ENCODE results near the gene CASK. TPM values are rescaled to one million over a fixed set of nuclear protein-coding genes. Genes with fewer than 3 reads are reported as not detected.

The CASK gene
- total RNA-seq, 2 donors from 2014 or later, result 19.7 to 20.4 TPM

DNA sequence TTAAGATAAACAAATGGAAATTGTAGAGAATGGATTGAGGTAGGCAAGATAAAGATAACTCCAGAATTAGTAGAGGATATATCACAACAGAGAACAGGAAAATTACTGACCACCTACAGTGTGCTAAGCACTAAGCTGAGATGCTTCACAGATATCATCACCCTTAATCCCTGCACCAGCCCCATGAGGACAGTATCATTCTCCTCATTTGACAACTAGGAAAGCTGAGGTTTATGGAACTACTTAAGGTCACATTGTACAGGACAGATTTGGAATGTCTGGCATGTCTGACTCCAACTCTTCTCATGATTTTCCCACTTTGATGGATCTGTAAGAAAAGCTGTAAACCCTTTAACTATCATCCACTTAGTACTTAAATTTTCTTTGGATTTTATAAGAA, 95.5 kb downstream of the CASK start:
- Histone ChIP-seq H3K9me3 (no peaks in the 10 kb centered on the region), H3K27ac (no peak overlapping the region), H3K4me3 (no peak overlapping the region), H3K4me1 (replicated peaks) (no peaks in the 10 kb centered on the region), H3K27me3 (replicated peaks; ENCODE audit: insufficient read depth) (no peaks in the 10 kb centered on the region), H3K36me3 (no peaks in the 10 kb centered on the region)
- DNase-seq (ENCODE audit: low spot score), result no peak
- intact Hi-C loops (cut with DNase I), result loop anchor here (10.0 kb wide), 1 partner anchor 87 kb away; no protein-coding TSS in a partner anchor
- TF ChIP-seq, protein P1, sequence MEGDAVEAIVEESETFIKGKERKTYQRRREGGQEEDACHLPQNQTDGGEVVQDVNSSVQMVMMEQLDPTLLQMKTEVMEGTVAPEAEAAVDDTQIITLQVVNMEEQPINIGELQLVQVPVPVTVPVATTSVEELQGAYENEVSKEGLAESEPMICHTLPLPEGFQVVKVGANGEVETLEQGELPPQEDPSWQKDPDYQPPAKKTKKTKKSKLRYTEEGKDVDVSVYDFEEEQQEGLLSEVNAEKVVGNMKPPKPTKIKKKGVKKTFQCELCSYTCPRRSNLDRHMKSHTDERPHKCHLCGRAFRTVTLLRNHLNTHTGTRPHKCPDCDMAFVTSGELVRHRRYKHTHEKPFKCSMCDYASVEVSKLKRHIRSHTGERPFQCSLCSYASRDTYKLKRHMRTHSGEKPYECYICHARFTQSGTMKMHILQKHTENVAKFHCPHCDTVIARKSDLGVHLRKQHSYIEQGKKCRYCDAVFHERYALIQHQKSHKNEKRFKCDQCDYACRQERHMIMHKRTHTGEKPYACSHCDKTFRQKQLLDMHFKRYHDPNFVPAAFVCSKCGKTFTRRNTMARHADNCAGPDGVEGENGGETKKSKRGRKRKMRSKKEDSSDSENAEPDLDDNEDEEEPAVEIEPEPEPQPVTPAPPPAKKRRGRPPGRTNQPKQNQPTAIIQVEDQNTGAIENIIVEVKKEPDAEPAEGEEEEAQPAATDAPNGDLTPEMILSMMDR (IDR thresholded peaks at IDR 0.05), result no peak
- TF ChIP-seq POLR2A (IDR thresholded peaks at IDR 0.05), result no peak
- TF ChIP-seq POLR2AphosphoS5 (IDR thresholded peaks at IDR 0.05), result no peak

DNA sequence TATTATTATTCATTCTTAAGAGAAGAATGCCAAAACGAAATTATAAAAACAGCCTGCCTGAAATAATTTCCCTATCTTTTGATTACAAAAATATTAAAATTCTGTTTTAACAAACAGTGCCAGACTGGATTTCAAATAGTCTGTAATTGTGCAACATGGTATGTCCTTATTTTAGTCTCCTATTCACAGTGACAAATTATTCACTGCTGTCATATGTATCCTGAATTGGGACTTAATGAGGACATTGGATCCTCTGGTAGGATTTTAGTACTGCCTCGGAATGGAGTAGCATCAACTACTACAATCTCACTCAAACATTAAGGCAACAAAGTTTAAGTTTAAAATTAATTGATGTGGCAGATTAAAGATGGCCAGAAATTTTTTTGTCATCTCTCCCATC, 97.6 kb downstream of the CASK start:
- Histone ChIP-seq H3K4me3 (no peak overlapping the region), H3K9me3 (no peaks in the 10 kb centered on the region), H3K27ac (no peak overlapping the region), H3K4me1 (replicated peaks) (no peaks in the 10 kb centered on the region), H3K27me3 (replicated peaks; ENCODE audit: insufficient read depth) (no peaks in the 10 kb centered on the region), H3K36me3 (no peaks in the 10 kb centered on the region)
- 55% methylated on average over 2 of the region's 2 CpGs for WGBS
- no peak for DNase-seq (ENCODE audit: low spot score)
- TF ChIP-seq POLR2A (IDR thresholded peaks at IDR 0.05), result no peak
- TF ChIP-seq POLR2AphosphoS5 (IDR thresholded peaks at IDR 0.05), result no peak
- TF ChIP-seq, protein P1 (IDR thresholded peaks at IDR 0.05), result no peak
- intact Hi-C loops (cut with DNase I), result loop anchor here (10.0 kb wide), 1 partner anchor 89 kb away; no protein-coding TSS in a partner anchor

- no peaks in the 10 kb centered on the region for H3K9me3 ChIP-seq
- no peaks in the 10 kb centered on the region for H3K4me1 ChIP-seq (replicated peaks)
- TF ChIP-seq, protein P1 (IDR thresholded peaks at IDR 0.05), result no peak
- no peak for TF ChIP-seq POLR2A (IDR thresholded peaks at IDR 0.05)
- TF ChIP-seq POLR2AphosphoS5 (IDR thresholded peaks at IDR 0.05), result no peak
- H3K36me3 ChIP-seq, result no peaks in the 10 kb centered on the region
- intact Hi-C loops (cut with DNase I), result loop anchor here (10.0 kb wide), 1 partner anchor 90 kb away; no protein-coding TSS in a partner anchor
- no peaks in the 10 kb centered on the region for H3K27me3 ChIP-seq (replicated peaks; ENCODE audit: insufficient read depth)
- DNase-seq (ENCODE audit: low spot score), result no peak
- WGBS, result 59% methylated on average over 3 of the region's 3 CpGs
- no peak overlapping the region for H3K4me3 ChIP-seq
- no peak overlapping the region for H3K27ac ChIP-seq
These were observed 98.8 kb downstream of the CASK start for GRCh38 chrX:41824551-41824950.

GRCh38 chrX:41823402-41823801, 100.0 kb downstream of the CASK start:
- no peaks in the 10 kb centered on the region for H3K4me1 ChIP-seq (replicated peaks)
- no peak overlapping the region for H3K27ac ChIP-seq
- no peak for DNase-seq (ENCODE audit: low spot score)
- no peaks in the 10 kb centered on the region for H3K9me3 ChIP-seq
- no peaks in the 10 kb centered on the region for H3K36me3 ChIP-seq
- WGBS, result 83% methylated on average over 3 of the region's 4 CpGs
- TF ChIP-seq POLR2A (IDR thresholded peaks at IDR 0.05) (no peak), POLR2AphosphoS5 (IDR thresholded peaks at IDR 0.05) (no peak)
- TF ChIP-seq, protein P1 (IDR thresholded peaks at IDR 0.05), result no peak
- intact Hi-C loops (cut with DNase I), result loop anchor here (10.0 kb wide), 1 partner anchor 91 kb away; no protein-coding TSS in a partner anchor
- no peaks in the 10 kb centered on the region for H3K27me3 ChIP-seq (replicated peaks; ENCODE audit: insufficient read depth)
- no peak overlapping the region for H3K4me3 ChIP-seq

DNA sequence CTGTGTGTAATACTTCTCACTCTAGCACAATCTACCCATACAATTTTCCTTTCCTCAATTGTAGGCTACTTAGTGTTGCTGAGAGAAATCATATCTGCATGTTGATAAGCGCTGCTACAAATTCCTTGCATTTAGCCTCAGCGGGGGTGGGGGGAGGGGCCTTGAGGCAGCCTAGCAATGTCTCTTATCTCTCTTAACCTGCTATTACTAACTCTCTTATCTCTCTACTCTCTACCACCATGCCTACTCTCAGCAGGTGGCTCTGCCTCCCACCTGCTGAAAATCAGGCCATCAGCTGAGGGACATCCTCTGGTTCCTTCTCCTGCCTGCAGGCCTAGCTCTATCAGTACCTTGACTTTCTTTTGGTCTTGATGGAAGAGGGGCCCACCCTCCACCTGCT, 100.5 kb downstream of the CASK start:
- Histone ChIP-seq H3K27ac (no peak overlapping the region), H3K4me3 (no peak overlapping the region), H3K36me3 (no peaks in the 10 kb centered on the region), H3K27me3 (replicated peaks; ENCODE audit: insufficient read depth) (no peaks in the 10 kb centered on the region), H3K4me1 (replicated peaks) (no peaks in the 10 kb centered on the region), H3K9me3 (no peaks in the 10 kb centered on the region)
- no peak for DNase-seq (ENCODE audit: low spot score)
- intact Hi-C loops (cut with DNase I), result loop anchor here (10.0 kb wide), 1 partner anchor 92 kb away; no protein-coding TSS in a partner anchor
- 95% methylated on average over 2 of the region's 2 CpGs for WGBS
- TF ChIP-seq, protein P1 (IDR thresholded peaks at IDR 0.05), result no peak
- TF ChIP-seq POLR2A (IDR thresholded peaks at IDR 0.05) (no peak), POLR2AphosphoS5 (IDR thresholded peaks at IDR 0.05) (no peak)

Measured in prostate gland (tissue), 2 donors.